Cardiac muscle cell (in vitro differentiated cells and primary cell): ENCODE measurements around the gene ITGAE. TPM values are rescaled to one million over a fixed set of nuclear protein-coding genes. Genes with fewer than 3 reads are reported as not detected.

Source experiments
- DNase-seq, 2 donors: peaks; one replicate each; pipeline versions ENCODE4 v3.0.0 to v3.0.0-alpha.2; 2010 to 2017; ENCODE audit warnings: low read depth in 1 of 2, low spot score in 1 of 2
- H3K27ac ChIP-seq: fragments of 200-600 bp; sonication (generic); 2 replicates; pipeline ENCODE4 v1.5.1; 2016
- H3K27me3 ChIP-seq: fragments of 200-600 bp; sonication (generic); 2 replicates; pipeline ENCODE4 v1.6.0; 2016; ENCODE audit warnings: control low read depth
- H3K36me3 ChIP-seq: fragments of 200-600 bp; sonication (generic); 2 replicates; pipeline ENCODE4 v1.5.1; 2016; ENCODE audit warnings: control low read depth
- H3K4me1 ChIP-seq: fragments of 200-600 bp; sonication (generic); 2 replicates; pipeline ENCODE4 v1.8.1; 2017; ENCODE audit warnings: low read depth, mild to moderate bottlenecking, mixed run types
- H3K4me3 ChIP-seq: fragments of 200-600 bp; sonication (generic); 2 replicates; pipeline ENCODE4 v1.5.1; 2016; ENCODE audit warnings: mild to moderate bottlenecking
- H3K9me3 ChIP-seq: fragments of 200-600 bp; sonication (generic); 2 replicates; pipeline ENCODE4 v1.5.1; 2017; ENCODE audit warnings: low read depth, mild to moderate bottlenecking, control low read depth
- CTCF ChIP-seq: IDR thresholded peaks from 2 replicates; pipeline ENCODE4 v1.5.1; 2012; ENCODE audit warnings: low read depth, mild to moderate bottlenecking, low read length
- polyA plus RNA-seq: library from polyadenylated mRNA; unstranded; fragments of >200 nt; fragmentation: Nextera tagmentation; extraction: Ambion mirVana; gene quantifications from 2 replicates; pipeline ENCODE4 v1.2.1, GENCODE V29; 2016
- total RNA-seq: library from RNA; depleted of rRNA; stranded (reverse); fragments of >200 nt; gene quantifications from 2 replicates; pipeline ENCODE4 v1.2.3, GENCODE V29; 2016

Gene ITGAE
- total and polyA plus RNA-seq, 2 experiments from 2014 or later = 15.6 to 86.6 TPM

GRCh38 chr17:3695129-3695722, 105.8 kb downstream of the ITGAE start:
- H3K27me3 ChIP-seq = peaks cover 51% of the 10 kb centered on the region
- H3K9me3 ChIP-seq = no peaks in the 10 kb centered on the region
- peaks cover 8% of the 10 kb centered on the region for H3K4me1 ChIP-seq
- H3K4me3 ChIP-seq = peak overlapping the region; percentile 31
- no peak for TF ChIP-seq CTCF
- H3K27ac ChIP-seq = no peak overlapping the region
- no peaks in the 10 kb centered on the region for H3K36me3 ChIP-seq
- no peak for DNase-seq

- peaks cover 8% of the 10 kb centered on the region for H3K4me1 ChIP-seq
- no peaks in the 10 kb centered on the region for H3K9me3 ChIP-seq
- no peak overlapping the region for H3K27ac ChIP-seq
- H3K4me3 ChIP-seq = no peak overlapping the region
- no peaks in the 10 kb centered on the region for H3K36me3 ChIP-seq
- no peak for DNase-seq
- TF ChIP-seq CTCF = no peak
- H3K27me3 ChIP-seq = peaks cover 51% of the 10 kb centered on the region
Measured at GRCh38 chr17:3693829-3694231, 107.2 kb downstream of the ITGAE start.

GRCh38 chr17:3693141-3693540, 107.8 kb downstream of the ITGAE start:
- H3K4me1 ChIP-seq = peaks cover 8% of the 10 kb centered on the region
- H3K4me3 ChIP-seq = no peak overlapping the region
- no peaks in the 10 kb centered on the region for H3K9me3 ChIP-seq
- H3K36me3 ChIP-seq = no peaks in the 10 kb centered on the region
- no peak overlapping the region for H3K27ac ChIP-seq
- TF ChIP-seq CTCF = no peak
- H3K27me3 ChIP-seq = peaks cover 45% of the 10 kb centered on the region
- DNase-seq = no peak

GRCh38 chr17:3692346-3692745, 108.6 kb downstream of the ITGAE start:
- Histone ChIP-seq H3K4me1 (peaks cover 8% of the 10 kb centered on the region), H3K9me3 (no peaks in the 10 kb centered on the region), H3K27ac (no peak overlapping the region), H3K36me3 (no peaks in the 10 kb centered on the region), H3K4me3 (no peak overlapping the region), H3K27me3 (peaks cover 37% of the 10 kb centered on the region)
- TF ChIP-seq CTCF = no peak
- DNase-seq = no peak

GRCh38 chr17:3691617-3692067, 109.3 kb downstream of the ITGAE start:
- H3K9me3 ChIP-seq = no peaks in the 10 kb centered on the region
- peaks cover 30% of the 10 kb centered on the region for H3K27me3 ChIP-seq
- no peak for TF ChIP-seq CTCF
- H3K4me1 ChIP-seq = peaks cover 8% of the 10 kb centered on the region
- no peak overlapping the region for H3K4me3 ChIP-seq
- DNase-seq = no peak
- H3K36me3 ChIP-seq = no peaks in the 10 kb centered on the region
- no peak overlapping the region for H3K27ac ChIP-seq
